ENCODE measurements around the gene CTDNEP1. TPM values are rescaled to one million over a fixed set of nuclear protein-coding genes. Genes with fewer than 3 reads are reported as not detected.

The CTDNEP1 gene
- total and polyA plus RNA-seq, 8 donors = 23.9 to 85.1 (median 73.9) TPM

DNA sequence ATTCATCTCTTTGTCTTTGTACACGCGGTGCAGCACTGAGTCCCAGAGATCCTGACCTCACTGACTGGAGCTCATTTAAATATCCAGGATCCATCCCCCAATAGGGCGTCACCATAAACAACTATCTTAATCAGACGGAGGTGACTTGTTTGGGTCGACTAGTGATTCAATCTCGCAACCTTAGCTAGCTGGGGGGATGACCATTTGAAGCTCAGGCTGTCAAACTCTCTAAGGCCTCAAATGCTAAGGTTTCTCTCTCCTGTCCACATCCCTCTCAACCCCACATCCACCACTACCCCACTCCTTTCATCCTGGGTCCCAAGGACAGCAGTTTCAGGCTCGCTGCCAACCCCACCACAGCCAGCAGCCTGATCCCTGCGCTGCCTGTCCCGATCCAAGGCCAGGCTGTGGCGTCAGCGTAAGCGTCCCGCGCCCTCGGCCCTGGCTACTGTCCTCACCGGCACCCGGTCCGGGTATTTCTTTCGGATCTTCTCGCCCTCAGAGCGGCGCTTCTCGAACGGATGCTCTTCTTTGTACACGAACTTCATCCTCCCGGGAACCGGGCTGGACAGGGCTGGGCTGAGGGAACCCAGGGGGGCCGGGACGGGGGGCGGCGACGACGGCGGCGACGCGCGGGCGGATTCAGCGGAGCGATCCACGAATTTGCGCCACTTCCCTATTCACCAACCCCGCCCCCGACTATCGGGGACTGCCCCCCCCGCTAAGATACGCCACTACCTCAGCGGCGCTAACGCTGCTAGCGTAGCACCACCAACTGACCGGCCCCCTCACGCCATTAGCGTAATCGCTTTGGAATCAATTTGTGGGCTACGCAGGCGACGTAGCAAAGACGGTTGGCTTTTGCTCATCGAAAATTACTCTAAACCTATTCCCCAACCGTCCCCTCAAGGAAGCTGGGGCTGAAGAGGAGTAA, 9.5 kb downstream of the CTDNEP1 start, which contains the start of gene GABARAP:
Gene GABARAP, minus strand, starts transcription at position 667 of the 934 bp plus-strand sequence. Its CDS starts 119 bp downstream, at position 548.
- H3K27ac ChIP-seq = peak within 1 kb of the TSS; percentile 94 to 99 (median 97)
- intact Hi-C loops (cut with DNase I; ENCODE audit: low total_unique reads) = no loop called here
- no peaks in the 10 kb centered on the region for H3K9me3 ChIP-seq
- no peaks in the 10 kb centered on the region for H3K27me3 ChIP-seq
- peak; percentile 96 to 98 for DNase-seq
- peaks cover 26 to 39% (median 37%) of the 10 kb centered on the region in 4 donors for H3K4me1 ChIP-seq
- peaks cover 34 to 50% (median 46%) of the 10 kb centered on the region in 4 donors for H3K36me3 ChIP-seq
- peak within 1 kb of the TSS; percentile 77 to 97 (median 82) for H3K4me3 ChIP-seq
- TF ChIP-seq POLR2A (IDR thresholded peaks at IDR 0.05) (peak in 2 of 4 donors; percentile 32 to 41), POLR2AphosphoS5 (IDR thresholded peaks at IDR 0.05) (peak in 1 of 3 donors; percentile 22), EP300 (IDR thresholded peaks at IDR 0.05) (no peak)
- WGBS, 5 donors = 0 to 1% (median 0%) methylated on average over 34 to 62 of the region's 62 CpGs

GRCh38 chr17:7241090-7241733, 10.3 kb downstream of the CTDNEP1 start:
- peaks cover 26 to 47% (median 42%) of the 10 kb centered on the region in 4 donors for H3K4me1 ChIP-seq
- H3K36me3 ChIP-seq = peaks cover 29 to 49% (median 45%) of the 10 kb centered on the region in 4 donors
- intact Hi-C loops (cut with DNase I; ENCODE audit: low total_unique reads) = no loop called here
- peak overlapping the region; percentile 94 to 99 (median 97) for H3K27ac ChIP-seq
- H3K4me3 ChIP-seq = peak overlapping the region; percentile 77 to 97 (median 82)
- no peak for DNase-seq
- no peaks in the 10 kb centered on the region for H3K27me3 ChIP-seq
- TF ChIP-seq POLR2AphosphoS5 (IDR thresholded peaks at IDR 0.05) (no peak), EP300 (IDR thresholded peaks at IDR 0.05) (no peak), POLR2A (IDR thresholded peaks at IDR 0.05) (no peak), CTCF (IDR thresholded peaks at IDR 0.05) (no peak)
- no peaks in the 10 kb centered on the region for H3K9me3 ChIP-seq
- 22 to 28% (median 25%) methylated on average over 9 of the region's 9 CpGs for WGBS, 5 donors

DNA sequence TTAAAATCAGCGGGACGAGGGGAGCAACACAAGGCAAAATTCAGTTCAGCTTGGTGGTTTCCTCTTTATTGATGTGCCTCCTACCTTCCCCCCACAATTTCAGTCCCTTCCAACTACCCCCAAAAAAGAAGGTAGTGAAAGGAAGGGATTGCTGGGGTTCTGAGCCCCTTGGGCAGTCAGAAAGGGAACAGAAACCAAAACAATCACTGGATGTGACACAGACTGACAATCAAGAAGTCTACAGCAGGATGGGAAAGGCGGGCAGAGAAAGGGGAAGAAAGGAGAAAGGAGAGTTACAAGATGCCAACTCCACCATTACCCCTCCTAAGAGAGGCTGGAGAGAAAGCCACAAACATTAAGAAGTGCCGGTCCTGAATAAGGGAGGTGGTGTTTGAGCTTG, 11.2 kb downstream of the CTDNEP1 start:
- Histone ChIP-seq H3K9me3 (no peaks in the 10 kb centered on the region), H3K36me3 (peaks cover 29 to 49% (median 45%) of the 10 kb centered on the region in 4 donors), H3K4me3 (peak overlapping the region; percentile 15 to 97 (median 82)), H3K4me1 (peaks cover 31 to 55% (median 48%) of the 10 kb centered on the region in 4 donors), H3K27ac (peak overlapping the region; percentile 9 to 99 (median 97)), H3K27me3 (no peaks in the 10 kb centered on the region)
- intact Hi-C loops (cut with DNase I; ENCODE audit: low total_unique reads) = no loop called here
- TF ChIP-seq POLR2A (IDR thresholded peaks at IDR 0.05) (no peak), CTCF (IDR thresholded peaks at IDR 0.05) (no peak)
- no peak for DNase-seq
- WGBS, 5 donors = 56 to 72% (median 61%) methylated on average over 4 of the region's 4 CpGs

- H3K36me3 ChIP-seq = peaks cover 24 to 43% (median 39%) of the 10 kb centered on the region in 4 donors
- H3K27ac ChIP-seq = peak within 1 kb of the TSS; percentile 88 to 99 (median 97)
- no peaks in the 10 kb centered on the region for H3K9me3 ChIP-seq
- no peak for TF ChIP-seq EP300 (IDR thresholded peaks at IDR 0.05)
- no peak for TF ChIP-seq POLR2A (IDR thresholded peaks at IDR 0.05)
- peak; percentile 61 to 96 (median 81) for TF ChIP-seq POLR2AphosphoS5 (IDR thresholded peaks at IDR 0.05)
- peak in 2 of 7 experiments; percentile 40 to 52 for TF ChIP-seq CTCF (IDR thresholded peaks at IDR 0.05)
- intact Hi-C loops (cut with DNase I; ENCODE audit: low total_unique reads) = no loop called here
- H3K27me3 ChIP-seq = no peaks in the 10 kb centered on the region
- DNase-seq = peak; percentile 99 to 100
- peak within 1 kb of the TSS; percentile 97 to 100 (median 98) for H3K4me3 ChIP-seq
- peaks cover 39 to 65% (median 57%) of the 10 kb centered on the region in 4 donors for H3K4me1 ChIP-seq
- WGBS, 5 donors = 0 to 1% (median 0%) methylated on average over 56 to 72 of the region's 72 CpGs
Observed at GRCh38 chr17:7239091-7240027, 12.2 kb downstream of the CTDNEP1 start, which contains the start of gene PHF23. PHF23 (minus strand) TSS chr17:7239457; CDS start chr17:7239279, 178 bp downstream.
